ENCODE data around the gene PARP6. TPM values are rescaled to one million over a fixed set of nuclear protein-coding genes. Genes with fewer than 3 reads are reported as not detected.

The PARP6 gene
- total RNA-seq, 6 donors from 2014 or later = 54.9 to 140 (median 71.4) TPM

- no peak for DNase-seq
- Histone ChIP-seq H3K4me3 (no peak overlapping the region), H3K9me3 (no peaks in the 10 kb centered on the region), H3K27ac (no peak overlapping the region), H3K4me1 (no peaks in the 10 kb centered on the region), H3K27me3 (no peaks in the 10 kb centered on the region), H3K36me3 (no peaks in the 10 kb centered on the region)
- no peak for ATAC-seq (ENCODE audit: low FRiP score in 2 of 2)
- no peak for TF ChIP-seq EP300 (IDR thresholded peaks at IDR 0.05)
- no peak for TF ChIP-seq POLR2A (IDR thresholded peaks at IDR 0.05)
- no peak for TF ChIP-seq CTCF (IDR thresholded peaks at IDR 0.05)
- no peak for TF ChIP-seq POLR2AphosphoS5 (IDR thresholded peaks at IDR 0.05)
- 63 to 71% methylated on average over 3 to 5 of the region's 5 CpGs for WGBS, 2 donors
Measured at GRCh38 chr15:72307026-72307425, 34.7 kb upstream of the PARP6 start.

GRCh38 chr15:72306211-72306785 is 33.9 kb upstream of the PARP6 start:
- Histone ChIP-seq H3K27ac (no peak overlapping the region), H3K9me3 (no peaks in the 10 kb centered on the region), H3K4me3 (no peak overlapping the region), H3K27me3 (no peaks in the 10 kb centered on the region), H3K4me1 (no peaks in the 10 kb centered on the region), H3K36me3 (no peaks in the 10 kb centered on the region)
- no peak for TF ChIP-seq POLR2AphosphoS5 (IDR thresholded peaks at IDR 0.05)
- TF ChIP-seq POLR2A (IDR thresholded peaks at IDR 0.05) = no peak
- no peak for TF ChIP-seq CTCF (IDR thresholded peaks at IDR 0.05)
- TF ChIP-seq EP300 (IDR thresholded peaks at IDR 0.05) = no peak
- WGBS, 2 donors = 60 to 61% methylated on average over 10 of the region's 10 CpGs
- peak in 1 of 2 donors; percentile 16 for ATAC-seq (ENCODE audit: low FRiP score in 2 of 2)
- no peak for DNase-seq

GRCh38 chr15:72304596-72304995 is 32.2 kb upstream of the PARP6 start:
- Histone ChIP-seq H3K4me1 (no peaks in the 10 kb centered on the region), H3K36me3 (no peaks in the 10 kb centered on the region), H3K4me3 (no peak overlapping the region), H3K27ac (no peak overlapping the region), H3K9me3 (no peaks in the 10 kb centered on the region), H3K27me3 (no peaks in the 10 kb centered on the region)
- DNase-seq = no peak
- no peak for ATAC-seq (ENCODE audit: low FRiP score in 2 of 2)
- no peak for TF ChIP-seq CTCF (IDR thresholded peaks at IDR 0.05)
- no peak for TF ChIP-seq EP300 (IDR thresholded peaks at IDR 0.05)
- no peak for TF ChIP-seq POLR2AphosphoS5 (IDR thresholded peaks at IDR 0.05)
- no peak for TF ChIP-seq POLR2A (IDR thresholded peaks at IDR 0.05)
- 90 to 93% methylated on average over 2 to 5 of the region's 7 CpGs for whole genome bisulfite sequencing, 2 donors

GRCh38 chr15:72302955-72303354 is 30.6 kb upstream of the PARP6 start:
- H3K9me3 ChIP-seq = no peaks in the 10 kb centered on the region
- H3K27me3 ChIP-seq = no peaks in the 10 kb centered on the region
- WGBS, 2 donors = 50 to 77% methylated on average over 1 of the region's 1 CpG
- no peak for TF ChIP-seq CTCF (IDR thresholded peaks at IDR 0.05)
- DNase-seq = no peak
- no peak overlapping the region for H3K4me3 ChIP-seq
- H3K36me3 ChIP-seq = no peaks in the 10 kb centered on the region
- no peak overlapping the region for H3K27ac ChIP-seq
- no peaks in the 10 kb centered on the region for H3K4me1 ChIP-seq
- ATAC-seq (ENCODE audit: low FRiP score in 2 of 2) = no peak

- DNase-seq = peak in 1 of 2 donors; percentile 82
- 86 to 96% methylated on average over 9 to 47 of the region's 52 CpGs for WGBS, 2 donors
Measured at GRCh38 chr15:72289597-72290325, 17.4 kb upstream of the PARP6 start.

More at GRCh38 chr15:72289597-72290325, 17.4 kb upstream of the PARP6 start:
- H3K27me3 ChIP-seq = no peaks in the 10 kb centered on the region
- H3K36me3 ChIP-seq = no peaks in the 10 kb centered on the region
- TF ChIP-seq CTCF (IDR thresholded peaks at IDR 0.05) (no peak), POLR2AphosphoS5 (IDR thresholded peaks at IDR 0.05) (no peak), POLR2A (IDR thresholded peaks at IDR 0.05) (no peak), EP300 (IDR thresholded peaks at IDR 0.05) (no peak)
- no peaks in the 10 kb centered on the region for H3K9me3 ChIP-seq
- no peak overlapping the region for H3K4me3 ChIP-seq
- ATAC-seq (ENCODE audit: low FRiP score in 2 of 2) = peak in 1 of 2 donors; percentile 9
- no peaks in the 10 kb centered on the region for H3K4me1 ChIP-seq
- H3K27ac ChIP-seq = no peak overlapping the region

All from upper lobe of left lung (tissue), 6 donors.